Activated gamma-delta T cell (primary cell): ENCODE data around the gene PHOX2A.
"Not testable (repeated sequence)": the region's sequence is repeated elsewhere in the genome, so short reads cannot be mapped to it uniquely, and the experiment has no call there.

Experiments used
- DNase-seq: peaks from one replicate; lab custom pipeline; 2025; lab: John Stamatoyannopoulos, UW
- total RNA-seq, 2 donors: gene quantifications; one replicate each; lab custom pipeline; 2026; lab: John Stamatoyannopoulos, UW

PHOX2A gene
- 0 to 0.04 reads per million in 2 donors for total RNA-seq

- no peak for DNase-seq
Observed at GRCh38 chr11:72244060-72244360, at the start of gene PHOX2A. Gene PHOX2A (minus strand): TSS chr11:72244176. CDS start chr11:72244004, 172 bp downstream.

- no peak for DNase-seq
Observed at GRCh38 chr11:72293391-72293790, 49.4 kb upstream of the PHOX2A start.

- no peak for DNase-seq
Observed at GRCh38 chr11:72292106-72292785, 48.3 kb upstream of the PHOX2A start.

- not testable (repeated sequence) for DNase-seq
Observed at GRCh38 chr11:72290741-72291140, 46.8 kb upstream of the PHOX2A start.

- no peak for DNase-seq
Observed at GRCh38 chr11:72287293-72287692, 43.3 kb upstream of the PHOX2A start.

GRCh38 chr11:72283947-72284346, 40.0 kb upstream of the PHOX2A start:
- no peak for DNase-seq

- no peak for DNase-seq
Observed at GRCh38 chr11:72280726-72281315, 36.8 kb upstream of the PHOX2A start.

GRCh38 chr11:72280037-72280436, 36.1 kb upstream of the PHOX2A start:
- DNase-seq = no peak

- no peak for DNase-seq
Observed at GRCh38 chr11:72278905-72279304, 34.9 kb upstream of the PHOX2A start.

- no peak for DNase-seq
Observed at GRCh38 chr11:72274435-72274834, 30.5 kb upstream of the PHOX2A start.

GRCh38 chr11:72271980-72272379, 28.0 kb upstream of the PHOX2A start:
- no peak for DNase-seq

- no peak for DNase-seq
Observed at GRCh38 chr11:72267956-72268617, 24.1 kb upstream of the PHOX2A start.

- DNase-seq = not testable (repeated sequence)
Observed at GRCh38 chr11:72266960-72267359, 23.0 kb upstream of the PHOX2A start.

- DNase-seq = no peak
Observed at GRCh38 chr11:72265951-72266350, 22.0 kb upstream of the PHOX2A start.

GRCh38 chr11:72263361-72263760, 19.4 kb upstream of the PHOX2A start:
- no peak for DNase-seq

- no peak for DNase-seq
Observed at GRCh38 chr11:72260574-72260973, 16.6 kb upstream of the PHOX2A start.

GRCh38 chr11:72259490-72259889, 15.5 kb upstream of the PHOX2A start:
- no peak for DNase-seq

- no peak for DNase-seq
Observed at GRCh38 chr11:72257570-72257969, 13.6 kb upstream of the PHOX2A start.

- no peak for DNase-seq
Observed at GRCh38 chr11:72254299-72254993, 10.5 kb upstream of the PHOX2A start.

GRCh38 chr11:72253392-72253791, 9.4 kb upstream of the PHOX2A start:
- no peak for DNase-seq

- no peak for DNase-seq
Observed at GRCh38 chr11:72251614-72252013, 7.6 kb upstream of the PHOX2A start.

- no peak for DNase-seq
Observed at GRCh38 chr11:72250661-72251464, 6.9 kb upstream of the PHOX2A start.
